Transverse colon (tissue), 4 donors: ENCODE data around the gene HS3ST4. TPM values are rescaled to one million over a fixed set of nuclear protein-coding genes. Genes with fewer than 3 reads are reported as not detected.

Experiments used
- DNase-seq: peaks from one replicate; pipeline ENCODE4 v3.0.0-alpha.2; 2019
- H3K27ac ChIP-seq, 4 donors: fragments of 200-600 bp; sonication (generic); 2 replicates each; pipeline ENCODE4 v1.5.1; 2016 to 2018; ENCODE audit warnings: inconsistent platforms in 4 of 4
- H3K27me3 ChIP-seq: fragments of 200-600 bp; sonication (generic); 2 replicates; pipeline ENCODE4 v1.5.1; 2017; ENCODE audit warnings: inconsistent platforms
- H3K36me3 ChIP-seq, 4 donors: fragments of 200-600 bp; sonication (generic); 2 replicates each; pipeline ENCODE4 v1.5.1; 2017 to 2019; ENCODE audit warnings: inconsistent platforms in 4 of 4
- H3K4me1 ChIP-seq, 4 donors: fragments of 200-600 bp; sonication (generic); 2 replicates each; pipeline ENCODE4 v1.5.1; 2017 to 2020; ENCODE audit warnings: inconsistent platforms in 4 of 4
- H3K4me3 ChIP-seq, 4 donors: fragments of 200-600 bp; sonication (generic); 1 replicate in 1 of 4; 2 replicates in 3 of 4; pipeline versions ENCODE4 v1.5.1 to v1.6.1; 2017 to 2019; ENCODE audit warnings: inconsistent platforms in 4 of 4
- H3K9me3 ChIP-seq, 2 donors: fragments of 200-600 bp; sonication (generic); 2 replicates each; pipeline ENCODE4 v1.5.1; 2017 to 2019; ENCODE audit warnings: inconsistent platforms in 2 of 2
- EP300 ChIP-seq: sonication (generic); formaldehyde crosslinking; IDR thresholded peaks from one replicate; pipeline ENCODE4 v1.6.1; 2017; ENCODE audit warnings: antibody characterized with exemption, low read depth
- POLR2A ChIP-seq: fragments of 450-650 bp; IDR thresholded peaks from one replicate; pipeline ENCODE4 v1.6.1; 2016; ENCODE audit warnings: antibody characterized with exemption, mild to moderate bottlenecking, moderate library complexity
- POLR2AphosphoS5 ChIP-seq, 3 donors: sonication (generic); formaldehyde crosslinking; IDR thresholded peaks; one replicate each; pipeline ENCODE4 v1.6.1; 2016; ENCODE audit warnings: antibody characterized with exemption in 3 of 3
- WGBS, 2 donors: methylation state at CpG; one replicate each; pipeline ENCODE4 v1.1.5; 2018; ENCODE audit warnings: low coverage in 1 of 2; 5-methylcytosine and 5-hydroxymethylcytosine counted together
- in situ Hi-C, 4 donors: fragments of 200-750 bp; cut with MboI; loops; one replicate each; pipeline versions ENCODE4 v1.15.0 to v1.15.1; 2017; ENCODE audit warnings: low sequenced_read_pairs in 3 of 4, low pct_ligation_motif_present in 1 of 4, low pct_unique_long_range_greater_than_20kb in 1 of 4
- intact Hi-C: fragments of 100-400 bp; cut with DNase I; formaldehyde crosslinking; loops from one replicate; pipeline ENCODE4 v1.15.1; 2023; ENCODE audit warnings: low total_unique reads
- total RNA-seq, 4 donors: library from RNA; depleted of rRNA; stranded (reverse); fragments of >200 nt; gene quantifications; one replicate each; pipeline ENCODE4 v1.1.0, GENCODE V29; 2016
- TF ChIP-seq, protein P1 (sequence below), 5 experiments: fragments of 200-600 bp in 3 of 5; fragments of 450-650 bp in 2 of 5; sonication (generic) in 3 of 5; IDR thresholded peaks; 1 replicate in 2 of 5; 2 replicates in 3 of 5; pipeline ENCODE4 v1.5.1; 2016 to 2017; ENCODE audit warnings: antibody characterized with exemption in 5 of 5, inconsistent platforms in 3 of 5, mild to moderate bottlenecking in 2 of 5, moderate library complexity in 1 of 5

The HS3ST4 gene
- total RNA-seq, 4 donors from 2014 or later = not detected

DNA sequence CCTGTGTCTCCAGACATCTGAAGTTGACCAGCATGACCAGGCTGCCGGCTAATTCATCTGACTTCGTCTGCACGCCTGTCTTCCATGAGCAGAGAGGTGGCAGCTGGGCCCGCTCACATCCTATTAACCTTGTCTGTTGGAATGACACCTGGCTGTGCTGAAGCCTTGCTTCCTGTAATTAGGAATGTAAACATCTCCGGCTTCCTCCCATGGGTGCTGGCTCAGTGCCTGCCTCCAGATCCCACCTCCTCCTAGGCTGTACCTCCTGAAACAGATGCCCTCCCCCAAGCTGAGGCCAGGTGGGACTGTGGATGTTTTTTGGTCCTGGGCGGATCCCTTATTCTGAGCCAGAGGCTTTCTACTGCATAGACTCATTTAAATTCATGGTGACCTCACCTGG lies 296.3 kb downstream of the HS3ST4 start:
- 29% methylated on average over 6 of the region's 6 CpGs; no CpG with 5 or more reads in 1 of the 2 donors for WGBS, 2 donors
- no peaks in the 10 kb centered on the region for H3K27me3 ChIP-seq
- intact Hi-C loops = no loop called here
- TF ChIP-seq POLR2AphosphoS5 (IDR thresholded peaks at IDR 0.05) (no peak), POLR2A (no peak), EP300 (no peak)
- TF ChIP-seq, protein P1, sequence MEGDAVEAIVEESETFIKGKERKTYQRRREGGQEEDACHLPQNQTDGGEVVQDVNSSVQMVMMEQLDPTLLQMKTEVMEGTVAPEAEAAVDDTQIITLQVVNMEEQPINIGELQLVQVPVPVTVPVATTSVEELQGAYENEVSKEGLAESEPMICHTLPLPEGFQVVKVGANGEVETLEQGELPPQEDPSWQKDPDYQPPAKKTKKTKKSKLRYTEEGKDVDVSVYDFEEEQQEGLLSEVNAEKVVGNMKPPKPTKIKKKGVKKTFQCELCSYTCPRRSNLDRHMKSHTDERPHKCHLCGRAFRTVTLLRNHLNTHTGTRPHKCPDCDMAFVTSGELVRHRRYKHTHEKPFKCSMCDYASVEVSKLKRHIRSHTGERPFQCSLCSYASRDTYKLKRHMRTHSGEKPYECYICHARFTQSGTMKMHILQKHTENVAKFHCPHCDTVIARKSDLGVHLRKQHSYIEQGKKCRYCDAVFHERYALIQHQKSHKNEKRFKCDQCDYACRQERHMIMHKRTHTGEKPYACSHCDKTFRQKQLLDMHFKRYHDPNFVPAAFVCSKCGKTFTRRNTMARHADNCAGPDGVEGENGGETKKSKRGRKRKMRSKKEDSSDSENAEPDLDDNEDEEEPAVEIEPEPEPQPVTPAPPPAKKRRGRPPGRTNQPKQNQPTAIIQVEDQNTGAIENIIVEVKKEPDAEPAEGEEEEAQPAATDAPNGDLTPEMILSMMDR (IDR thresholded peaks at IDR 0.05) = no peak
- no peak overlapping the region for H3K4me3 ChIP-seq
- no peak overlapping the region for H3K27ac ChIP-seq
- DNase-seq = no peak
- in situ Hi-C loops = no loop called here
- H3K9me3 ChIP-seq = no peaks in the 10 kb centered on the region
- no peaks in the 10 kb centered on the region for H3K36me3 ChIP-seq
- no peaks in the 10 kb centered on the region for H3K4me1 ChIP-seq

DNA sequence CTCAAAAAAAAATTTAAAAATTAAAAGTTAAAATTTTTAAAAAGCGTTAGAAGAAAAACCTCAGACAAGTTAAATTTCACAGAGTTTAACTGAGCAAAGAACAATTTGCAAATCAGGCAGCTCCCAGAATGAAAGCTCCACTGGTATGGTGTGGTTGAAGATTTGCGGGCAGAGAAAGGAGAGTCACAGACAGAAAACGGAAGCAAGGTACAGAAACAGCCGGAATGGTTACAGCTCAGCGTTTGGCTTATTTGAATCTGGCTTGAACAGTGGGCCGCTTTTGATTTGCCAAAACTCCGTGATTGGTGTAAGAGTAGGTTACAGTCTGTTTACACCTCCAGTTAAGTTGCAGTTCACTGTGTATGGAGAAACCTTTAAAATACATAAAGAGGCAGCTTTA lies 297.1 kb downstream of the HS3ST4 start:
- Histone ChIP-seq H3K4me1 (no peaks in the 10 kb centered on the region), H3K27ac (no peak overlapping the region), H3K36me3 (no peaks in the 10 kb centered on the region), H3K27me3 (no peaks in the 10 kb centered on the region), H3K9me3 (no peaks in the 10 kb centered on the region), H3K4me3 (no peak overlapping the region)
- no peak for DNase-seq
- intact Hi-C loops = no loop called here
- in situ Hi-C loops = no loop called here
- TF ChIP-seq POLR2AphosphoS5 (IDR thresholded peaks at IDR 0.05) (no peak), EP300 (no peak), POLR2A (no peak)
- TF ChIP-seq, protein P1 (IDR thresholded peaks at IDR 0.05) = no peak
- 82 to 83% methylated on average over 7 of the region's 7 CpGs for WGBS, 2 donors

DNA sequence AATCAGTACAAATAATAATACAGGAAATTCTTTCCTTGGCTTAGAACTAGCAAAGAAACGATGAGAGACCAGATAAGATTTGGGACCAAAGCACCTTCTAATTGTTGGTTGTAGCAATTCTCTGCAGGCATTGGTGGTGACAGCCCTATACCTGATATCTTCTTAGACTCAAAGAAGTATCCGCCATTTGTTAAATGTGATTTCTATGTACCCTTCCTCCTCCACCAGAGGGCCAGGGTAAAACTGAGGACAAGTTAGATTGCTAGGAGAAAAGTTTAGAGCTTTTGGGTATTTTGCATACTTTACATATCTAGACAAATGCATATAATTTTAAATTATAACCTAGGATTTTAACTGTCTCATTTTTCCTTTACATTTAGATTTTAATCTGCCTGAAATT lies 304.3 kb downstream of the HS3ST4 start:
- Histone ChIP-seq H3K4me3 (no peak overlapping the region), H3K27me3 (no peaks in the 10 kb centered on the region), H3K27ac (no peak overlapping the region), H3K4me1 (no peaks in the 10 kb centered on the region), H3K9me3 (no peaks in the 10 kb centered on the region), H3K36me3 (no peaks in the 10 kb centered on the region)
- in situ Hi-C loops (no loop called here), intact Hi-C loops (no loop called here)
- 73 to 81% methylated on average over 2 of the region's 2 CpGs for WGBS, 2 donors
- TF ChIP-seq POLR2A (no peak), POLR2AphosphoS5 (IDR thresholded peaks at IDR 0.05) (no peak), EP300 (no peak)
- TF ChIP-seq, protein P1 (IDR thresholded peaks at IDR 0.05) = no peak
- no peak for DNase-seq

DNA sequence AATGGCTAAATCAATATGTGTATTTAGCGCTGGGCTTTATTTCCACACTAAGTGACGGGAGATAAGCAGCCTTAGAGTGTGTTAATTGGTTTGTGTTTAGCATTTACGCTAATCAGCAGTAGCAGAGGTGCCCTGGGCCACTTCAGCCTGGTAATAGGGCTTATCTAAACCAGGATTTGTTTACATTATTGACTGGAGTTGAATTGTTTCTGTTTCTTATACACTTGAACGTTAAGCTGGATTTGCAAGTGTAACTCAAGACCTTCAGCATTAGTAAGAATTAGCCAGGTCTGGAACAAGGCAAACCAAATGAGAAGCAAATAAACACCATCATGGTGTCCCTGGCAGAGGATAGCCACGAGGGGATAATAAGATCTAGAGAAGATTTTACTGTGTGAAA lies 313.6 kb downstream of the HS3ST4 start:
- in situ Hi-C loops (no loop called here), intact Hi-C loops (no loop called here)
- peaks cover 0 to 7% of the 10 kb centered on the region in 2 donors for H3K9me3 ChIP-seq
- no peaks in the 10 kb centered on the region for H3K36me3 ChIP-seq
- no peak overlapping the region for H3K27ac ChIP-seq
- TF ChIP-seq, protein P1 (IDR thresholded peaks at IDR 0.05) = no peak
- TF ChIP-seq POLR2AphosphoS5 (IDR thresholded peaks at IDR 0.05) = no peak
- no peak for TF ChIP-seq EP300
- no peak for TF ChIP-seq POLR2A
- 45 to 47% methylated on average over 4 to 5 of the region's 5 CpGs for WGBS, 2 donors
- H3K4me1 ChIP-seq = no peaks in the 10 kb centered on the region
- H3K4me3 ChIP-seq = no peak overlapping the region
- DNase-seq = no peak
- no peaks in the 10 kb centered on the region for H3K27me3 ChIP-seq
